Measurements from ENCODE around the gene DDO. TPM values are rescaled to one million over a fixed set of nuclear protein-coding genes. Genes with fewer than 3 reads are reported as not detected.
A peak's percentile ranks its signal among the peaks of the same experiment; 100 is the strongest.

Gene DDO
- total and polyA plus RNA-seq, 2 experiments from 2014 or later, result 0.27 to 0.56 TPM

GRCh38 chr6:110392727-110393126 is 22.6 kb downstream of the DDO start:
- no peak for TF ChIP-seq CTCF (IDR thresholded peaks at IDR 0.05; ENCODE audit: low read depth, low read length)
- Histone ChIP-seq H3K27ac (no peak overlapping the region), H3K36me3 (no peaks in the 10 kb centered on the region), H3K9me3 (ENCODE audit: low read depth) (no peaks in the 10 kb centered on the region), H3K27me3 (no peaks in the 10 kb centered on the region), H3K4me1 (ENCODE audit: low read depth) (peaks cover 25% of the 10 kb centered on the region), H3K4me3 (no peak overlapping the region)
- no peak for DNase-seq (ENCODE audit: low read depth in 1 of 2, low spot score in 1 of 2)

GRCh38 chr6:110390404-110390803 is 25.0 kb downstream of the DDO start:
- Histone ChIP-seq H3K27ac (peak overlapping the region; percentile 71), H3K9me3 (ENCODE audit: low read depth) (no peaks in the 10 kb centered on the region), H3K4me1 (ENCODE audit: low read depth) (peaks cover 25% of the 10 kb centered on the region), H3K27me3 (no peaks in the 10 kb centered on the region), H3K36me3 (no peaks in the 10 kb centered on the region), H3K4me3 (no peak overlapping the region)
- no peak for DNase-seq (ENCODE audit: low read depth in 1 of 2, low spot score in 1 of 2)
- TF ChIP-seq CTCF (IDR thresholded peaks at IDR 0.05; ENCODE audit: low read depth, low read length), result no peak

- TF ChIP-seq CTCF (IDR thresholded peaks at IDR 0.05; ENCODE audit: low read depth, low read length), result no peak
- DNase-seq (ENCODE audit: low read depth in 1 of 2, low spot score in 1 of 2), result no peak
- Histone ChIP-seq H3K36me3 (no peaks in the 10 kb centered on the region), H3K27ac (peak overlapping the region; percentile 71), H3K9me3 (ENCODE audit: low read depth) (no peaks in the 10 kb centered on the region), H3K4me1 (ENCODE audit: low read depth) (peaks cover 25% of the 10 kb centered on the region), H3K27me3 (no peaks in the 10 kb centered on the region), H3K4me3 (no peak overlapping the region)
Observed at GRCh38 chr6:110389689-110390382, 25.5 kb downstream of the DDO start.

- no peak for TF ChIP-seq CTCF (IDR thresholded peaks at IDR 0.05; ENCODE audit: low read depth, low read length)
Observed at GRCh38 chr6:110387986-110388385, 27.4 kb downstream of the DDO start.

GRCh38 chr6:110385458-110385863 is 29.9 kb downstream of the DDO start:
- H3K4me1 ChIP-seq (ENCODE audit: low read depth), result peaks cover 23% of the 10 kb centered on the region
- TF ChIP-seq CTCF (IDR thresholded peaks at IDR 0.05; ENCODE audit: low read depth, low read length), result no peak

More at GRCh38 chr6:110387986-110388385, 27.4 kb downstream of the DDO start:
- no peak for DNase-seq (ENCODE audit: low read depth in 1 of 2, low spot score in 1 of 2)
- Histone ChIP-seq H3K4me1 (ENCODE audit: low read depth) (peaks cover 25% of the 10 kb centered on the region), H3K9me3 (ENCODE audit: low read depth) (no peaks in the 10 kb centered on the region), H3K27ac (no peak overlapping the region), H3K4me3 (no peak overlapping the region), H3K27me3 (no peaks in the 10 kb centered on the region), H3K36me3 (no peaks in the 10 kb centered on the region)

More at GRCh38 chr6:110385458-110385863, 29.9 kb downstream of the DDO start:
- Histone ChIP-seq H3K36me3 (no peaks in the 10 kb centered on the region), H3K9me3 (ENCODE audit: low read depth) (no peaks in the 10 kb centered on the region), H3K27me3 (no peaks in the 10 kb centered on the region), H3K27ac (no peak overlapping the region), H3K4me3 (no peak overlapping the region)
- no peak for DNase-seq (ENCODE audit: low read depth in 1 of 2, low spot score in 1 of 2)
